Measurements from ENCODE around the gene UBE2M.
A peak's percentile ranks its signal among the peaks of the same experiment; 100 is the strongest.

The UBE2M gene

GRCh38 chr19:58570770-58571574, 12.6 kb upstream of the UBE2M start:
- DNase-seq (ENCODE audit: low read depth in 2 of 2) = no peak

GRCh38 chr19:58569943-58570670, 11.7 kb upstream of the UBE2M start:
- DNase-seq (ENCODE audit: low read depth in 2 of 2) = no peak

GRCh38 chr19:58569191-58569942, 11.0 kb upstream of the UBE2M start:
- DNase-seq (ENCODE audit: low read depth in 2 of 2) = no peak

- DNase-seq (ENCODE audit: low read depth in 2 of 2) = no peak
These were observed 10.2 kb upstream of the UBE2M start for GRCh38 chr19:58568453-58569130.

- no peak for DNase-seq (ENCODE audit: low read depth in 2 of 2)
These were observed 8.6 kb upstream of the UBE2M start for GRCh38 chr19:58566989-58567388.

- no peak for DNase-seq (ENCODE audit: low read depth in 2 of 2)
These were observed 5.4 kb upstream of the UBE2M start for GRCh38 chr19:58563823-58564222.

GRCh38 chr19:58563034-58563573, 4.7 kb upstream of the UBE2M start:
- DNase-seq (ENCODE audit: low read depth in 2 of 2) = no peak

GRCh38 chr19:58562122-58563033, 4.0 kb upstream of the UBE2M start:
- DNase-seq (ENCODE audit: low read depth in 2 of 2) = no peak

GRCh38 chr19:58561373-58562121, 3.1 kb upstream of the UBE2M start:
- DNase-seq (ENCODE audit: low read depth in 2 of 2) = no peak

- DNase-seq (ENCODE audit: low read depth in 2 of 2) = no peak
These were observed 2.5 kb upstream of the UBE2M start for GRCh38 chr19:58560921-58561320.

GRCh38 chr19:58560007-58560887, 1.8 kb upstream of the UBE2M start:
- no peak for DNase-seq (ENCODE audit: low read depth in 2 of 2)

- DNase-seq (ENCODE audit: low read depth in 2 of 2) = peak; percentile 63 to 82
These were observed 1.0 kb upstream of the UBE2M start for GRCh38 chr19:58559275-58560006.

- peak; percentile 99 for DNase-seq (ENCODE audit: low read depth in 2 of 2)
These were observed 338 bp upstream of the UBE2M start for GRCh38 chr19:58558623-58559274.

GRCh38 chr19:58557221-58558065, 968 bp downstream of the UBE2M start:
- DNase-seq (ENCODE audit: low read depth in 2 of 2) = no peak

- no peak for DNase-seq (ENCODE audit: low read depth in 2 of 2)
These were observed 1.7 kb downstream of the UBE2M start for GRCh38 chr19:58556622-58557220.

- DNase-seq (ENCODE audit: low read depth in 2 of 2) = no peak
These were observed 2.3 kb downstream of the UBE2M start for GRCh38 chr19:58555920-58556621.
